ENCODE results near the gene DHRS3. TPM values are rescaled to one million over a fixed set of nuclear protein-coding genes. Genes with fewer than 3 reads are reported as not detected.

Gene DHRS3
- total RNA-seq, 1 donor from 2014 or later, result 63.7 TPM

DNA sequence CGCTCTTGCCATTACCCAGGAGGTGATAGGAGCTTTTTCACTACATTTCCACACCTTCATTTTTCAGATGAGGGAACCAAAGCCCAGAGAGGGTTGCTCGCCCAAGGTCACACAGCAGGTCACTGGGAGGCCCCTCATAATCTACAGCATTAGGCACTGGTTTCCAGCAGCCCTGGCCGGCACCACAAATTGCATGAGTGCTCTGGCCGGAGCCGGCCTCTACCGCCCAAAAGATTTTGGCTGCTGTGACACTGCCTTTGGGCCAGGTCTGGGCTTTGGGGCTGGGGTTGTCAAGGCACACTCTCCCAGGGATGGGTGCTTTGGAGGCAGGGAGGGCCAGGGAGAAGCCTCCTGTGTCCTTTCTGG, 15.4 kb downstream of the DHRS3 start:
- FAIRE-seq, result no peak
- H3K36me3 ChIP-seq (ENCODE audit: control insufficient read depth, insufficient read depth, low read length), result peaks cover 6% of the 10 kb centered on the region
- H3K27me3 ChIP-seq (ENCODE audit: control insufficient read depth, insufficient read depth, low read length), result no peaks in the 10 kb centered on the region
- TF ChIP-seq, protein P1, sequence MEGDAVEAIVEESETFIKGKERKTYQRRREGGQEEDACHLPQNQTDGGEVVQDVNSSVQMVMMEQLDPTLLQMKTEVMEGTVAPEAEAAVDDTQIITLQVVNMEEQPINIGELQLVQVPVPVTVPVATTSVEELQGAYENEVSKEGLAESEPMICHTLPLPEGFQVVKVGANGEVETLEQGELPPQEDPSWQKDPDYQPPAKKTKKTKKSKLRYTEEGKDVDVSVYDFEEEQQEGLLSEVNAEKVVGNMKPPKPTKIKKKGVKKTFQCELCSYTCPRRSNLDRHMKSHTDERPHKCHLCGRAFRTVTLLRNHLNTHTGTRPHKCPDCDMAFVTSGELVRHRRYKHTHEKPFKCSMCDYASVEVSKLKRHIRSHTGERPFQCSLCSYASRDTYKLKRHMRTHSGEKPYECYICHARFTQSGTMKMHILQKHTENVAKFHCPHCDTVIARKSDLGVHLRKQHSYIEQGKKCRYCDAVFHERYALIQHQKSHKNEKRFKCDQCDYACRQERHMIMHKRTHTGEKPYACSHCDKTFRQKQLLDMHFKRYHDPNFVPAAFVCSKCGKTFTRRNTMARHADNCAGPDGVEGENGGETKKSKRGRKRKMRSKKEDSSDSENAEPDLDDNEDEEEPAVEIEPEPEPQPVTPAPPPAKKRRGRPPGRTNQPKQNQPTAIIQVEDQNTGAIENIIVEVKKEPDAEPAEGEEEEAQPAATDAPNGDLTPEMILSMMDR (IDR thresholded peaks at IDR 0.05; ENCODE audit: insufficient read depth, low read length, severe bottlenecking), result no peak
- DNase-seq (ENCODE audit: low read depth), result no peak
- no peak overlapping the region for H3K4me3 ChIP-seq (ENCODE audit: low read depth, low read length)

DNA sequence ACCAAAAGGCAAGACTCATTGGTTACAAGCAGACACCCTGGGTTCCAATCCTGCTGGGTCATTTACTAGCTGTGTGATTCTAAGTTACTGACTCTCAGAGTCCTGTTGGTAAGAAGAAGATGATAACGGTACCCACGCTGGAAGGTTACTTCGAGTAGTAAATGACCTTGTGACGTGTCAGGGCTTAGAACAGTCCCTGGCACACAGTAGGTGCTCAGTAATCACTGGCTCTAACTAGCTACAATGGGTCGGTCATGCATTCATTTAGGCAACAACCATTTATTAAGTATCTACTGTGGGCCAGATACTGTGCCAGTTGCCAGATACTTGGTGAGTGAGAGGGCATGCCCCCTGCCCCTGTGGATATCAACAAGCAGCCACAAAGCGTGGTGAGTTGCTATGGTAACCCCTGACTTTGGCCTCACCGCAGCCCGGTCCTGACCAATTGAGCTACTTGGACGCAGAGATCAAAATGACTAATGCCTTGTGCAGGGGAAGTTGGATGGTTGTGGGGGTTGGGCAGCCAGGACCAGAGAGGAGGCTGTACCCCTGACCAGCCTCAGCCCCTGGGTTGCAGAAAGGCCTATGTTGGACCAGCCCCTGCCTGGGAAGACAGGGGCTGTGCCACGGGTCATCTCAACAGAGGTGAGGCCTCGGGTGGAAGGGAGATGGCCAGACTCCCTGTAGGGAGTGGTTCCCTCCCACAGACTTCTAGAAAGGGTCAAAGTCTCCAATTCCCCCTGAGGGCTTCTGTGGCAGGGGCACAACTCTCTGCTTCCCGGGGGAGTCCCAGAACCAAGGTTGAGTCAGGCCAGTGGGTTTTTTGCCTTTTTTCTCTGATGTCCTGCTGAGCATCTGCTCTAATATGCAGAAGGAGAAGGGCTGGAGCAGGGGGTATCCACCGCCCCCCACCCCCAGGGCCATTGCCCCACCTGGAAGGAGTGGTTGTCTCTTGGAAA, 16.0 kb downstream of the DHRS3 start:
- Histone ChIP-seq H3K36me3 (ENCODE audit: control insufficient read depth, insufficient read depth, low read length) (peaks cover 6% of the 10 kb centered on the region), H3K4me3 (ENCODE audit: low read depth, low read length) (no peak overlapping the region), H3K27me3 (ENCODE audit: control insufficient read depth, insufficient read depth, low read length) (no peaks in the 10 kb centered on the region)
- TF ChIP-seq, protein P1 (IDR thresholded peaks at IDR 0.05; ENCODE audit: insufficient read depth, low read length, severe bottlenecking), result no peak
- DNase-seq (ENCODE audit: low read depth) (no peak), FAIRE-seq (no peak)

DNA sequence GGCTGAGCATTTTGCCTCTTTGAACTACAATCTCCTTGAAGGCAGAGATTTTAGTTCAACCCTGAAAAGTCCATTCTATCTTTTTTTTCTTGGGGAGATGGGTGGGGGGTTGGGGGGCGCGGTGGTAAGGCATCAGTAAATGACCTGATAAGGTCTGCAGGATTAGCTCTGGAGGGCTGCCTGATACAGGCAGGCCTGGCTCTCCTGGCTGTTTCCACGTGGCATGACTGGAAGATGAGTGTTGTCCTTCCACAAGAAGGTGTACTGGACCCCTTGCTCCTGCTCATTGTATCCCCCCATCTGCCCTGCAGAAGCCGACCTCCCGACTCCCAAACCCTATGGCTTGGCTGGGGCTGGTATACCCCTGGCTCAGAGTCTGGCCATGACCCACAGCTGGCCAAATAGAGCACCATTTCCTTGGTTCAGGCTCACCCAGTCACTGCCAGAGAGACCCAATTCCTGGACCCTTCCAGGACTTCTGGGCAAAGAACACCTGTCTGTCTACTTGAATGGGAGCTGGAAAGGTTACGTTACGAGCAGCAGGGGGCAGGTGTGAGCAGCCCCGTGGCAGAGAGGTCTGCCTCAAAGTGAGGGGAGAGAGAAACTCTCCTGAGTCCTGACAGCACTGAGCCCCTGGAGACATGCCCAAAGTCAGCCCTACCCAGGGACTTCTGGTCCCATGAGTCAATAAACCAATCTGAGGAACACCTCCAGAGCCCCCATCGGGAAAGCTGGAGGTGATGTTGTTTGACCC, 17.0 kb downstream of the DHRS3 start:
- TF ChIP-seq, protein P1 (IDR thresholded peaks at IDR 0.05; ENCODE audit: insufficient read depth, low read length, severe bottlenecking), result peak; percentile 75
- Histone ChIP-seq H3K4me3 (ENCODE audit: low read depth, low read length) (no peak overlapping the region), H3K36me3 (ENCODE audit: control insufficient read depth, insufficient read depth, low read length) (peaks cover 6% of the 10 kb centered on the region), H3K27me3 (ENCODE audit: control insufficient read depth, insufficient read depth, low read length) (no peaks in the 10 kb centered on the region)
- DNase-seq (ENCODE audit: low read depth), result peak; percentile 45
- FAIRE-seq, result peak; percentile 7

DNA sequence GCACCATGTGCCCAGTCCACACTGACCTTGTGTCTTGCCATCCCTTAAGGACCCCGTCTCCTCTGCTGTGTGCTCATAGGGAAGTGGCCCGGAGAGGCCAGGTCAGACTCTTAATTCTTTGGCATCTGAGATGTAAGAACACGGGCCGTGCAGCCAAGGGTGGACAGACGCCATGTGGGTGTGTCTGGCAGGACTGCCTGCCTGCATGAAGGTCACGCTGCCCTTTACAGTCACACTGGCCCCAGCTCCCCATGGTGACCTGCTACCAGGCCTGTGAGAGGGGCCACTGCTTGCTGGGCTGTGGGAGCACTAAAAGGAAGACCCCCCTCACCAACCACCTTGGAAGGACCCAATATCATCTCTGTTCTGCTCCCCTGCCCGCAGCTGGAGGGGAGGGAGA, 17.7 kb downstream of the DHRS3 start:
- DNase-seq (ENCODE audit: low read depth), result no peak
- no peak for FAIRE-seq

DNA sequence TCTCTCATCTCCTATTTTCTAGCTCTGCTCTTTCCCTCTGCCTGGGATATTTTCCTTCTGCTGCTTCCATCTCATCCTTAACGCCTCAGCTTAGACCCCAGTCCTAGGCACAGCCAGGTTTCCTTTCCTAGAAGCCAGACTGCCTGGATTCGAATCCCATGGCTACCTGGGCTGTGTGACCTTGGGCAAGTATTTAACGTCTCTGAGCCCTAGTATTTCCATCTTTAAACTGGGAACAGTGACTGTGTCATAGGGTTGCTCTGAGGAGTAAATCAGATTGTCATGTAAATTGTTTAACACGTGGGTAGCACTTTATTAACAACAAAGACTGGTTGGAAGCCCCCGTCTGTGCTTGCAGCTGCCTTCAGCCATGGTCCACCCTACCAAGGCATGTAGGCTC, 18.4 kb downstream of the DHRS3 start:
- DNase-seq (ENCODE audit: low read depth), result no peak
- Histone ChIP-seq H3K27me3 (ENCODE audit: control insufficient read depth, insufficient read depth, low read length) (no peaks in the 10 kb centered on the region), H3K36me3 (ENCODE audit: control insufficient read depth, insufficient read depth, low read length) (peaks cover 5% of the 10 kb centered on the region), H3K4me3 (ENCODE audit: low read depth, low read length) (no peak overlapping the region)
- FAIRE-seq, result no peak
- TF ChIP-seq, protein P1 (IDR thresholded peaks at IDR 0.05; ENCODE audit: insufficient read depth, low read length, severe bottlenecking), result no peak

More for the DNA sequence above, 17.7 kb downstream of the DHRS3 start:
- Histone ChIP-seq H3K4me3 (ENCODE audit: low read depth, low read length) (no peak overlapping the region), H3K27me3 (ENCODE audit: control insufficient read depth, insufficient read depth, low read length) (no peaks in the 10 kb centered on the region), H3K36me3 (ENCODE audit: control insufficient read depth, insufficient read depth, low read length) (peaks cover 6% of the 10 kb centered on the region)
- TF ChIP-seq, protein P1 (IDR thresholded peaks at IDR 0.05; ENCODE audit: insufficient read depth, low read length, severe bottlenecking), result no peak

Data from bronchial epithelial cell (primary cell).